PFSK-1 (cell line): ENCODE results near the gene PITPNM3.

Source experiments
- POLR2AphosphoS5 ChIP-seq: IDR thresholded peaks from 2 replicates; pipeline ENCODE4 v1.6.1; 2012; ENCODE audit warnings: low read depth, mild to moderate bottlenecking, control low read depth, low read length, moderate library complexity
- REST ChIP-seq, 2 experiments: IDR thresholded peaks; 2 replicates each; pipeline versions ENCODE4 v1.6.1 to v1.8.0; 2011 to 2012; ENCODE audit warnings: low read depth in 2 of 2, low read length in 2 of 2, control low read depth in 1 of 2, inconsistent platforms in 1 of 2, mild to moderate bottlenecking in 1 of 2, moderate library complexity in 1 of 2; ENCODE audit not compliant: insufficient read depth in 1 of 2
- TAF1 ChIP-seq: IDR thresholded peaks from 2 replicates; pipeline ENCODE4 v1.6.1; 2012; ENCODE audit warnings: low read length, control low read depth, borderline replicate concordance; ENCODE audit not compliant: insufficient read depth

GRCh38 chr17:6427279-6427781 lies 129.0 kb downstream of the PITPNM3 start:
- no peak for TF ChIP-seq REST (IDR thresholded peaks at IDR 0.05; ENCODE audit: insufficient read depth in 1 of 2, low read depth in 2 of 2, low read length in 2 of 2)
- no peak for TF ChIP-seq TAF1
- TF ChIP-seq POLR2AphosphoS5, result no peak
